ENCODE data around the gene EFCAB6.

EFCAB6 gene

GRCh38 chr22:43554694-43555365 is 257.3 kb downstream of the EFCAB6 start:
- no peak overlapping the region for H3K9ac ChIP-seq (ENCODE audit: low read depth, low read length)
- H3K4me3 ChIP-seq (ENCODE audit: low read depth, low read length), result no peak overlapping the region
- H3K36me3 ChIP-seq (ENCODE audit: control insufficient read depth, insufficient read depth, low read length), result no peaks in the 10 kb centered on the region
- H3K4me1 ChIP-seq (ENCODE audit: control insufficient read depth, insufficient read depth, low read length), result no peaks in the 10 kb centered on the region
- H3K9me3 ChIP-seq (ENCODE audit: control insufficient read depth, insufficient read depth, low read length), result no peaks in the 10 kb centered on the region
- H3K27me3 ChIP-seq (ENCODE audit: control insufficient read depth, insufficient read depth, low read length), result no peaks in the 10 kb centered on the region

GRCh38 chr22:43554259-43554636 is 257.9 kb downstream of the EFCAB6 start:
- Histone ChIP-seq H3K36me3 (ENCODE audit: control insufficient read depth, insufficient read depth, low read length) (no peaks in the 10 kb centered on the region), H3K27me3 (ENCODE audit: control insufficient read depth, insufficient read depth, low read length) (no peaks in the 10 kb centered on the region), H3K9me3 (ENCODE audit: control insufficient read depth, insufficient read depth, low read length) (no peaks in the 10 kb centered on the region), H3K4me3 (ENCODE audit: low read depth, low read length) (no peak overlapping the region), H3K4me1 (ENCODE audit: control insufficient read depth, insufficient read depth, low read length) (no peaks in the 10 kb centered on the region), H3K9ac (ENCODE audit: low read depth, low read length) (no peak overlapping the region)

GRCh38 chr22:43553451-43554258 is 258.4 kb downstream of the EFCAB6 start:
- Histone ChIP-seq H3K4me1 (ENCODE audit: control insufficient read depth, insufficient read depth, low read length) (no peaks in the 10 kb centered on the region), H3K4me3 (ENCODE audit: low read depth, low read length) (no peak overlapping the region), H3K36me3 (ENCODE audit: control insufficient read depth, insufficient read depth, low read length) (no peaks in the 10 kb centered on the region), H3K27me3 (ENCODE audit: control insufficient read depth, insufficient read depth, low read length) (no peaks in the 10 kb centered on the region), H3K9ac (ENCODE audit: low read depth, low read length) (no peak overlapping the region), H3K9me3 (ENCODE audit: control insufficient read depth, insufficient read depth, low read length) (no peaks in the 10 kb centered on the region)

GRCh38 chr22:43550672-43551071 is 261.4 kb downstream of the EFCAB6 start:
- Histone ChIP-seq H3K4me3 (ENCODE audit: low read depth, low read length) (no peak overlapping the region), H3K4me1 (ENCODE audit: control insufficient read depth, insufficient read depth, low read length) (no peaks in the 10 kb centered on the region), H3K9me3 (ENCODE audit: control insufficient read depth, insufficient read depth, low read length) (no peaks in the 10 kb centered on the region), H3K36me3 (ENCODE audit: control insufficient read depth, insufficient read depth, low read length) (no peaks in the 10 kb centered on the region), H3K9ac (ENCODE audit: low read depth, low read length) (no peak overlapping the region), H3K27me3 (ENCODE audit: control insufficient read depth, insufficient read depth, low read length) (no peaks in the 10 kb centered on the region)

- H3K9me3 ChIP-seq (ENCODE audit: control insufficient read depth, insufficient read depth, low read length), result no peaks in the 10 kb centered on the region
- no peaks in the 10 kb centered on the region for H3K36me3 ChIP-seq (ENCODE audit: control insufficient read depth, insufficient read depth, low read length)
- H3K4me3 ChIP-seq (ENCODE audit: low read depth, low read length), result no peak overlapping the region
- no peaks in the 10 kb centered on the region for H3K4me1 ChIP-seq (ENCODE audit: control insufficient read depth, insufficient read depth, low read length)
- H3K9ac ChIP-seq (ENCODE audit: low read depth, low read length), result no peak overlapping the region
- H3K27me3 ChIP-seq (ENCODE audit: control insufficient read depth, insufficient read depth, low read length), result no peaks in the 10 kb centered on the region
Observed at GRCh38 chr22:43550024-43550620, 262.0 kb downstream of the EFCAB6 start.

GRCh38 chr22:43546186-43546585 is 265.9 kb downstream of the EFCAB6 start:
- Histone ChIP-seq H3K36me3 (ENCODE audit: control insufficient read depth, insufficient read depth, low read length) (no peaks in the 10 kb centered on the region), H3K4me1 (ENCODE audit: control insufficient read depth, insufficient read depth, low read length) (no peaks in the 10 kb centered on the region), H3K4me3 (ENCODE audit: low read depth, low read length) (no peak overlapping the region), H3K9ac (ENCODE audit: low read depth, low read length) (no peak overlapping the region), H3K9me3 (ENCODE audit: control insufficient read depth, insufficient read depth, low read length) (no peaks in the 10 kb centered on the region), H3K27me3 (ENCODE audit: control insufficient read depth, insufficient read depth, low read length) (no peaks in the 10 kb centered on the region)

GRCh38 chr22:43544289-43544673 is 267.8 kb downstream of the EFCAB6 start:
- no peaks in the 10 kb centered on the region for H3K9me3 ChIP-seq (ENCODE audit: control insufficient read depth, insufficient read depth, low read length)
- no peak overlapping the region for H3K9ac ChIP-seq (ENCODE audit: low read depth, low read length)
- H3K4me1 ChIP-seq (ENCODE audit: control insufficient read depth, insufficient read depth, low read length), result no peaks in the 10 kb centered on the region
- H3K27me3 ChIP-seq (ENCODE audit: control insufficient read depth, insufficient read depth, low read length), result no peaks in the 10 kb centered on the region
- H3K4me3 ChIP-seq (ENCODE audit: low read depth, low read length), result no peak overlapping the region
- H3K36me3 ChIP-seq (ENCODE audit: control insufficient read depth, insufficient read depth, low read length), result no peaks in the 10 kb centered on the region

- H3K36me3 ChIP-seq (ENCODE audit: control insufficient read depth, insufficient read depth, low read length), result no peaks in the 10 kb centered on the region
- H3K27me3 ChIP-seq (ENCODE audit: control insufficient read depth, insufficient read depth, low read length), result no peaks in the 10 kb centered on the region
- H3K9me3 ChIP-seq (ENCODE audit: control insufficient read depth, insufficient read depth, low read length), result no peaks in the 10 kb centered on the region
- no peak overlapping the region for H3K9ac ChIP-seq (ENCODE audit: low read depth, low read length)
- no peaks in the 10 kb centered on the region for H3K4me1 ChIP-seq (ENCODE audit: control insufficient read depth, insufficient read depth, low read length)
- no peak overlapping the region for H3K4me3 ChIP-seq (ENCODE audit: low read depth, low read length)
Observed at GRCh38 chr22:43543522-43544288, 268.4 kb downstream of the EFCAB6 start.

- no peaks in the 10 kb centered on the region for H3K9me3 ChIP-seq (ENCODE audit: control insufficient read depth, insufficient read depth, low read length)
- no peaks in the 10 kb centered on the region for H3K36me3 ChIP-seq (ENCODE audit: control insufficient read depth, insufficient read depth, low read length)
- no peak overlapping the region for H3K9ac ChIP-seq (ENCODE audit: low read depth, low read length)
- H3K4me3 ChIP-seq (ENCODE audit: low read depth, low read length), result no peak overlapping the region
- no peaks in the 10 kb centered on the region for H3K27me3 ChIP-seq (ENCODE audit: control insufficient read depth, insufficient read depth, low read length)
- no peaks in the 10 kb centered on the region for H3K4me1 ChIP-seq (ENCODE audit: control insufficient read depth, insufficient read depth, low read length)
Observed at GRCh38 chr22:43542681-43543521, 269.2 kb downstream of the EFCAB6 start.

GRCh38 chr22:43541462-43542407 is 270.4 kb downstream of the EFCAB6 start:
- H3K27me3 ChIP-seq (ENCODE audit: control insufficient read depth, insufficient read depth, low read length), result no peaks in the 10 kb centered on the region
- no peaks in the 10 kb centered on the region for H3K9me3 ChIP-seq (ENCODE audit: control insufficient read depth, insufficient read depth, low read length)
- H3K9ac ChIP-seq (ENCODE audit: low read depth, low read length), result no peak overlapping the region

More at GRCh38 chr22:43541462-43542407, 270.4 kb downstream of the EFCAB6 start:
- no peak overlapping the region for H3K4me3 ChIP-seq (ENCODE audit: low read depth, low read length)
- no peaks in the 10 kb centered on the region for H3K36me3 ChIP-seq (ENCODE audit: control insufficient read depth, insufficient read depth, low read length)
- no peaks in the 10 kb centered on the region for H3K4me1 ChIP-seq (ENCODE audit: control insufficient read depth, insufficient read depth, low read length)

Measured in iPS-15b (cell line).